Stimulated activated CD8-positive, alpha-beta memory T cell treated with anti-CD3 and anti-CD28 coated beads, Interleukin-15, amount 100 ng/mL, for 4 hours (primary cell): ENCODE results near the gene ADRA2A.

Source experiments
- DNase-seq, 2 donors: peaks; one replicate each; pipeline ENCODE4 v3.0.0-alpha.2; 2020; ENCODE audit warnings: low read depth in 2 of 2

The ADRA2A gene

GRCh38 chr10:111083222-111084095 lies 6.6 kb downstream of the ADRA2A start:
- no peak for DNase-seq

GRCh38 chr10:111084366-111085255 lies 7.8 kb downstream of the ADRA2A start:
- DNase-seq: no peak

- DNase-seq: no peak
Observed at GRCh38 chr10:111085690-111086353, 9.0 kb downstream of the ADRA2A start.

- DNase-seq: no peak
Observed at GRCh38 chr10:111086574-111086973, 9.7 kb downstream of the ADRA2A start.

- DNase-seq: no peak
Observed at GRCh38 chr10:111087331-111087756, 10.5 kb downstream of the ADRA2A start.

GRCh38 chr10:111087968-111088505 lies 11.2 kb downstream of the ADRA2A start:
- no peak for DNase-seq

GRCh38 chr10:111089293-111089692 lies 12.5 kb downstream of the ADRA2A start:
- DNase-seq: no peak

GRCh38 chr10:111091833-111092232 lies 15.0 kb downstream of the ADRA2A start:
- no peak for DNase-seq

- no peak for DNase-seq
Observed at GRCh38 chr10:111093741-111094380, 17.0 kb downstream of the ADRA2A start.

GRCh38 chr10:111098679-111099437 lies 22.0 kb downstream of the ADRA2A start:
- DNase-seq: no peak

- no peak for DNase-seq
Observed at GRCh38 chr10:111100198-111100597, 23.4 kb downstream of the ADRA2A start.

- no peak for DNase-seq
Observed at GRCh38 chr10:111101796-111102195, 25.0 kb downstream of the ADRA2A start.

- DNase-seq: no peak
Observed at GRCh38 chr10:111102359-111102837, 25.6 kb downstream of the ADRA2A start.

GRCh38 chr10:111103196-111103840 lies 26.5 kb downstream of the ADRA2A start:
- no peak for DNase-seq

GRCh38 chr10:111104811-111105210 lies 28.0 kb downstream of the ADRA2A start:
- no peak for DNase-seq

- DNase-seq: no peak
Observed at GRCh38 chr10:111106081-111106480, 29.3 kb downstream of the ADRA2A start.

- DNase-seq: no peak
Observed at GRCh38 chr10:111107023-111107422, 30.2 kb downstream of the ADRA2A start.

- DNase-seq: no peak
Observed at GRCh38 chr10:111107846-111108245, 31.0 kb downstream of the ADRA2A start.

GRCh38 chr10:111108441-111108840 lies 31.6 kb downstream of the ADRA2A start:
- DNase-seq: no peak
